ENCODE measurements around the gene C2orf49. TPM values are rescaled to one million over a fixed set of nuclear protein-coding genes. Genes with fewer than 3 reads are reported as not detected.

Gene C2orf49
- total and polyA plus RNA-seq, 9 of the 15 experiments (the other 6 are each of a cell fraction or from before 2014, with no cell fraction given) = 17.9 to 38.2 (median 25.6) TPM

- no peak for TF ChIP-seq ZNF3 (CRISPR knock-in tag; IDR thresholded peaks at IDR 0.05)
- 0 out of 2 replicates have a peak, but pooled peaks have one; percentile 29 for TF ChIP-seq ZNF395 (CRISPR knock-in tag; IDR thresholded peaks at IDR 0.05)
- peak; percentile 59; the same call in 1 of the 2 replicates for TF ChIP-seq HDAC8 (tag; IDR thresholded peaks at IDR 0.05)
- peak; percentile 65; the same call in 1 of the 2 replicates for TF ChIP-seq NFRKB (IDR thresholded peaks at IDR 0.05; ENCODE audit: low read depth)
- peak; percentile 63 for TF ChIP-seq FUS (optimal IDR thresholded peaks at IDR 0.05; ENCODE audit: low read depth, low read length)
- TF ChIP-seq NR4A1 (CRISPR knock-in tag; IDR thresholded peaks at IDR 0.05) = no peak
- 0 out of 2 replicates have a peak, but pooled peaks have one; percentile 48 for TF ChIP-seq NR4A1 (tag; IDR thresholded peaks at IDR 0.05)
- peak in 1 of 3 experiments; percentile 37 for TF ChIP-seq YY1 (IDR thresholded peaks at IDR 0.05; ENCODE audit: borderline replicate concordance in 1 of 3, control insufficient read depth in 1 of 3, extremely low read depth in 1 of 3, insufficient read depth in 3 of 3, insufficient read length in 1 of 3, insufficient replicate concordance in 2 of 3, low read depth in 1 of 3, low read length in 2 of 3)
- TF ChIP-seq PHF20 (IDR thresholded peaks at IDR 0.05; ENCODE audit: partially characterized antibody) = peak; percentile 36
- TF ChIP-seq ETV6 (IDR thresholded peaks at IDR 0.05; ENCODE audit: borderline replicate concordance in 1 of 2, low read depth in 2 of 2, low read length in 1 of 2) = no peak
- 0 out of 2 replicates have a peak, but pooled peaks have one; percentile 51 for TF ChIP-seq ETV6 (CRISPR knock-in tag; IDR thresholded peaks at IDR 0.05; ENCODE audit: borderline replicate concordance)
- no peak for TF ChIP-seq ZNF197 (CRISPR knock-in tag; IDR thresholded peaks at IDR 0.05; ENCODE audit: low read depth)
- TF ChIP-seq SUPT5H (IDR thresholded peaks at IDR 0.05) = 0 out of 2 replicates have a peak, but pooled peaks have one; percentile 29
- TF ChIP-seq RBBP5 (IDR thresholded peaks at IDR 0.05; ENCODE audit: borderline replicate concordance, insufficient read depth, low read length, poor library complexity, severe bottlenecking) = peak; percentile 85
- peak; percentile 72 to 97 for TF ChIP-seq E2F6 (IDR thresholded peaks at IDR 0.05; ENCODE audit: borderline replicate concordance in 1 of 2, extremely low read depth in 1 of 2, insufficient read depth in 1 of 2, insufficient read length in 1 of 2, low read depth in 1 of 2, low read length in 1 of 2, poor library complexity in 1 of 2, severe bottlenecking in 1 of 2)
- no peak for TF ChIP-seq TEAD4 (IDR thresholded peaks at IDR 0.05; ENCODE audit: low read length)
- TF ChIP-seq TEAD4 (CRISPR knock-in tag; IDR thresholded peaks at IDR 0.05; ENCODE audit: borderline replicate concordance) = peak; percentile 59; the same call in 1 of the 2 replicates
- TF ChIP-seq ZNF384 (IDR thresholded peaks at IDR 0.05; ENCODE audit: low read depth, low read length) = no peak
- TF ChIP-seq ELK3 (CRISPR knock-in tag; IDR thresholded peaks at IDR 0.05) = no peak
- TF ChIP-seq ZFP91 (CRISPR knock-in tag; IDR thresholded peaks at IDR 0.05) = no peak
These were observed 7.5 kb upstream of the C2orf49 start, which contains the start of gene TGFBRAP1 (continued) for GRCh38 chr2:105329561-105330495.

Data from K562 (cell line).